T-helper 17 cell (primary cell): Measurements from ENCODE around the gene STXBP1. TPM values are rescaled to one million over a fixed set of nuclear protein-coding genes. Genes with fewer than 3 reads are reported as not detected.
"Not testable (repeated sequence)": the region's sequence is repeated elsewhere in the genome, so short reads cannot be mapped to it uniquely, and the experiment has no call there.

ENCODE experiments used
- ATAC-seq: fragments of 150-1000 bp; cut with Tn5 transposase; 2 replicates; pipeline ENCODE4 v1.10.0; 2021; ENCODE audit warnings: mild to moderate bottlenecking, moderate library complexity
- DNase-seq, 3 donors: peaks; one replicate each; pipeline versions ENCODE4 v3.0.0 to v3.0.0-alpha.2; 2020 to 2021
- H3K9me3 ChIP-seq: one replicate; pipeline ENCODE4 v1.7.0; 2013; ENCODE audit warnings: low read length, mild to moderate bottlenecking; ENCODE audit not compliant: control insufficient read depth, poor library complexity, severe bottlenecking
- H3K27ac Mint-ChIP-seq: one replicate; pipeline ENCODE4 v1.8.0; 2022; ENCODE audit warnings: mild to moderate bottlenecking, moderate library complexity, mixed read lengths
- H3K27me3 Mint-ChIP-seq: one replicate; pipeline ENCODE4 v1.8.0; 2022; ENCODE audit warnings: mixed read lengths
- H3K36me3 Mint-ChIP-seq: one replicate; pipeline ENCODE4 v1.8.0; 2022; ENCODE audit warnings: low read depth, mixed read lengths
- H3K4me1 Mint-ChIP-seq: one replicate; pipeline ENCODE4 v1.8.0; 2022; ENCODE audit warnings: mild to moderate bottlenecking, mixed read lengths
- H3K4me3 Mint-ChIP-seq: one replicate; pipeline ENCODE4 v1.8.0; 2022; ENCODE audit warnings: mild to moderate bottlenecking, moderate library complexity, mixed read lengths
- total RNA-seq, 4 donors: library from RNA in 2 of 4; stranded (reverse) in 2 of 4; gene quantifications; one replicate each; pipeline ENCODE4 v1.2.3 and lab custom pipeline; 2022 to 2026

The STXBP1 gene
- total RNA-seq, 2 donors from 2014 or later: 6.3 to 8.4 TPM

- Mint-ChIP-seq H3K36me3 (no peaks in the 10 kb centered on the region), H3K4me3 (peak overlapping the region; percentile 92), H3K4me1 (peaks cover 34% of the 10 kb centered on the region), H3K27ac (peak overlapping the region; percentile 87), H3K27me3 (no peaks in the 10 kb centered on the region)
- no peaks in the 10 kb centered on the region for H3K9me3 ChIP-seq
- ATAC-seq (no peak), DNase-seq (no peak)
Measured at GRCh38 chr9:127570533-127571111, 41.5 kb upstream of the STXBP1 start.

- Mint-ChIP-seq H3K4me3 (no peak overlapping the region), H3K27me3 (no peaks in the 10 kb centered on the region), H3K27ac (peak overlapping the region; percentile 37), H3K36me3 (no peaks in the 10 kb centered on the region), H3K4me1 (peaks cover 37% of the 10 kb centered on the region)
- ATAC-seq (no peak), DNase-seq (no peak)
- H3K9me3 ChIP-seq: no peaks in the 10 kb centered on the region
Measured at GRCh38 chr9:127571971-127572370, 40.1 kb upstream of the STXBP1 start.

DNA sequence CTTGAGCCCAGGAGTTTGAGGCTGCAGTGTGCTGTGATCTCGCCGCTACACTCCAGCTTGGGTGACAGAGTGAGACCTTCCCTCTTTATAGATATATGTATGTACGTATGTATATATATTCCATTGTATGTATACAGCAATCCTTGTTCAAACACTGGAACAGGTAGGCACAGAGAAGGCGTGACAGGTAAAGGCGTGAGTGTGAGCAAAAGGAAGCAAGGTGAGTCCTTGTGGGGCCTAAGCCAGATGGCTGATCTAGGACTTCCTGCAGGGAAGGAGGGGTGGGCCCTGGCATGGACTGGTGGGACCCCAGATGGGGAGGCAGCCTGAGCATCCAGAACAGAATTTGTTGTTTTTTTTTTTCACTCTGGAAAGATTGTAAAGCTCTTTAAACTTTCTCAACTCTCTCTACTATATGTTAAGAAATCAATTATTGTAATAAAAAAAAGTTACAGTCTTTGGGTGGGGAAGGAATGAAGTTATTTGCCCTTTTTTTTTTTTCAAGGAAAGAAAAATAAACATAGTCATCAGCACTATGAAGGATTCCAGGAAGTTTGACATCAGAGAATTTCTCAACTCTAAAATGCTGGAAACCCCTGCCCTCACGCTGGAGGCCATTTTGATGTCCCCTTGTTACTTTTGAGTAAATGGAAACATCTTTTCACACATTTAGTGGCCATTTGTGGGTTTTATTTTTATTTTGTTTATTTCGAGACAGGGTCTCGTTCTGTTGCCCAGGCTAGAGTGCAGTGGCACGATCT, 38.9 kb upstream of the STXBP1 start:
- no peaks in the 10 kb centered on the region for H3K27me3 Mint-ChIP-seq
- H3K36me3 Mint-ChIP-seq: no peaks in the 10 kb centered on the region
- DNase-seq: no peak
- no peaks in the 10 kb centered on the region for H3K9me3 ChIP-seq
- no peak overlapping the region for H3K4me3 Mint-ChIP-seq
- peaks cover 29% of the 10 kb centered on the region for H3K4me1 Mint-ChIP-seq
- no peak overlapping the region for H3K27ac Mint-ChIP-seq
- ATAC-seq: no peak

DNA sequence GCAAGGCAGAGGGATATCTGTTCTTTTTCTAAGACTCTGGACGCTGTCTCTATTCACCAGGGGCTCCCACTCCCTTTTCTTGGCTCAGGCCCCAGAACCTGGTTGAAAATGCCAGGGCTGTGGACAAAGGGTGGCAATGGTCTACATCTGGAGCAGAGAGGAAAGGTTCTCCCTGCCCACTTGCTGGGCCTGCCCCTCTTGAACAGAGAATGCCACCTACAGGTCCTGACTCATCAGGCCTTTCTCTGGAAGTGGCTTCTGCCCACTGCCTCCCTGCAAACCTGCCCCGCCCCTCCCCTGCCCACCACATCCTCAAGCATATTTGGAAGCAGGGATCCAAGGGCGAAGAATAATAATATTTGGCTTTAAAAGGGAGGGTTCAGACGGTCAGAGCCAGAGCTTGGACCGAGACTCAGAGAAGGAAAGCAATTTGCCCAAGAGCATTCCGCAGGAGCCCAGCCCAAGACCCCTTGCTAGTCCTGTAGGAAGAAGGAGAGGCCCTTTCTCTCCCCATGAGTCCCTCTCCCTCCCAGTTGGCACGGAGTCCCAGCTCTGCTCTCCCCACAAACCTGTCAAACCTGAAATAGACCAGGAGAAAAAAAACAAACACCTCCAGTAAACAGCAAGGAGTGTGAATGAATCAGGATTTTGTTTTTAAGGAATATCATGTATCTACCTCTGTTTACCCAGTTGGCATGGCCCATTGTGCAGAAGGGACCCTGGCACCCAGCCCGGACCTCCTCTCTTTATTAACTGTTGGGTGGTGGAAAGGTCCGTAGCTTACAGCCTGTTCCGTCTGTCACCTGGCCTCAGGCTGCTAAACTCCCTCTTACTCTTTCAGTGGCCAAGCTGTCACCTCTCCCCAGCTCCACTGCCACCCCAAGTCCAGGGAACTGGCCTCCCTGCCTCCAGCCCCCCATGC, 37.7 kb upstream of the STXBP1 start:
- H3K9me3 ChIP-seq: no peaks in the 10 kb centered on the region
- DNase-seq (no peak), ATAC-seq (no peak)
- Mint-ChIP-seq H3K4me1 (peaks cover 33% of the 10 kb centered on the region), H3K27ac (peak overlapping the region; percentile 29), H3K4me3 (no peak overlapping the region), H3K36me3 (no peaks in the 10 kb centered on the region), H3K27me3 (no peaks in the 10 kb centered on the region)

DNA sequence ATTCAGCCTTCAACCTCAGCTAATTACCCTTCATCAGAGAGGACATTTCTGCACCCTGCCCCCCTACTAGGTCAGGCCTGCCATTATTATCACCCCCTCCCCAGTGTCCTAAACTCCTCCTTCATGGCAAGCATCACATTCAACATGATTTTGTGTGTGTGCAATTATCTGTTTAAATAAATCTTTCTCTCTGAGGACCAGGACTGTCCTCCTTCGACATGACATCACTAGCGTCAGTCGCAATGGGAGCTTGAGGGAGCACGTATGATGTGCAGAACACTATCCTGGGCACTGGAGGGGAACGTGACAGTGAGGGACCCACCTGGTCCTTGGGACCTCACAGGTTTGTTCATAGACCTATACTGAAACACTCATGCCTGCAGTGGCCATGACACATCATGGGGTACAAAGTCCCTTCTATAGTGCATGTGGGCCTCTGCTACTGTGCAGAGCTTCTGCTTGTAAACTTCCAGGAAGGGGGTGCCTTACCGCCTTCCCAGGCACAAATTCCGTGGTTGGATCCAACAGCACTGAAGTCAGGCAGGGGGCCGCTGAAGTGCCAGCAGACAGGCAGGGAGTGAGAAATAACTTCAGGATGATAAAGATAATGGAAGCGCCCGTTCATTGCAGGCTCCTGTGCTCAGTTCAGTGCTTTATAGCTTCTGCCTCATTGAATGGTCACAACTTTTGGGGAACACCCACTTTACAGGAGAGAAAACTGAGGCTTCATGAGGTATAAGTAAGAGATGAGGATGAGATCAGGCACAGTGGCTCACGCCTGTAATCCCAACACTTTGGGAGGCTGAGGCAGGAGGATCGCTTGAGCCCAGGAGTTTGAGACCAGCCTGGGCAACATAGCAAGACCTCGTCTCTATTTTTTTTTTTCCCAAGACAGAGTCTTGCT, 36.0 kb upstream of the STXBP1 start:
- Mint-ChIP-seq H3K4me3 (no peak overlapping the region), H3K4me1 (peaks cover 22% of the 10 kb centered on the region), H3K27me3 (no peaks in the 10 kb centered on the region), H3K27ac (no peak overlapping the region), H3K36me3 (no peaks in the 10 kb centered on the region)
- no peaks in the 10 kb centered on the region for H3K9me3 ChIP-seq
- DNase-seq (no peak), ATAC-seq (no peak)

- not testable (repeated sequence) for H3K9me3 ChIP-seq, DNase-seq, H3K27me3 Mint-ChIP-seq, ATAC-seq, H3K36me3 Mint-ChIP-seq, H3K27ac Mint-ChIP-seq
- Mint-ChIP-seq H3K4me1 (peaks cover 20% of the 10 kb centered on the region), H3K4me3 (peak overlapping the region; percentile 31)
Measured at GRCh38 chr9:127577194-127577593, 34.9 kb upstream of the STXBP1 start.

- ATAC-seq (no peak), DNase-seq (no peak)
- Mint-ChIP-seq H3K27ac (peak overlapping the region; percentile 81), H3K36me3 (no peaks in the 10 kb centered on the region), H3K4me3 (peak overlapping the region; percentile 79), H3K27me3 (no peaks in the 10 kb centered on the region), H3K4me1 (peaks cover 20% of the 10 kb centered on the region)
- H3K9me3 ChIP-seq: no peaks in the 10 kb centered on the region
Measured at GRCh38 chr9:127578627-127578951, 33.5 kb upstream of the STXBP1 start.

GRCh38 chr9:127578952-127579853, 32.9 kb upstream of the STXBP1 start:
- peak; percentile 99 for ATAC-seq
- H3K9me3 ChIP-seq: no peaks in the 10 kb centered on the region
- Mint-ChIP-seq H3K27me3 (no peaks in the 10 kb centered on the region), H3K27ac (peak overlapping the region; percentile 81), H3K4me1 (peaks cover 20% of the 10 kb centered on the region), H3K4me3 (peak overlapping the region; percentile 79), H3K36me3 (no peaks in the 10 kb centered on the region)
- peak; percentile 45 to 50 (median 46) for DNase-seq

DNA sequence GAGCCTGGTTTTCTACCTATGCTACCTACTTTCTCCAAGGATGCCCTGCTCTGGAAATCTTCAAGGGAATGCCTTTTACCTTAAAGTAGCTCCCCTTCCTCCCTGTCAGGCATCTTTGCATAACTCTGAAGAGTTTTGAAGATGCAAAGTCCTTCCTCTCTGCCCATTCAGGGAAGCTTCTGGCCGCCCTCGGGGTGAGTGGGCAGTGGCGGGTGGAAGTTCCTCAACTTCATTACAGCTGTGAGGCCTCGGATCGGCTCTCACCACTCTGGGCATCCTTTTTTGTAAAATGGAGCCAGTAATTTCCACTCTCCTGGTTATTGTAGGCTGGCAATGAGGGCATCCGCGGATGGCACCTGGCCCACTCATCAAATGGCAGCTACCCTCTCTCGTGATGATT, 31.7 kb upstream of the STXBP1 start:
- no peak for DNase-seq
- no peaks in the 10 kb centered on the region for H3K9me3 ChIP-seq
- H3K36me3 Mint-ChIP-seq: no peaks in the 10 kb centered on the region
- H3K4me3 Mint-ChIP-seq: no peak overlapping the region
- no peak overlapping the region for H3K27ac Mint-ChIP-seq
- peaks cover 11% of the 10 kb centered on the region for H3K4me1 Mint-ChIP-seq
- no peaks in the 10 kb centered on the region for H3K27me3 Mint-ChIP-seq
- no peak for ATAC-seq

GRCh38 chr9:127580879-127581475, 31.1 kb upstream of the STXBP1 start:
- H3K4me3 Mint-ChIP-seq: no peak overlapping the region
- DNase-seq (no peak), ATAC-seq (no peak)
- H3K9me3 ChIP-seq: no peaks in the 10 kb centered on the region
- no peaks in the 10 kb centered on the region for H3K36me3 Mint-ChIP-seq
- H3K4me1 Mint-ChIP-seq: peaks cover 13% of the 10 kb centered on the region
- H3K27ac Mint-ChIP-seq: no peak overlapping the region
- no peaks in the 10 kb centered on the region for H3K27me3 Mint-ChIP-seq

DNA sequence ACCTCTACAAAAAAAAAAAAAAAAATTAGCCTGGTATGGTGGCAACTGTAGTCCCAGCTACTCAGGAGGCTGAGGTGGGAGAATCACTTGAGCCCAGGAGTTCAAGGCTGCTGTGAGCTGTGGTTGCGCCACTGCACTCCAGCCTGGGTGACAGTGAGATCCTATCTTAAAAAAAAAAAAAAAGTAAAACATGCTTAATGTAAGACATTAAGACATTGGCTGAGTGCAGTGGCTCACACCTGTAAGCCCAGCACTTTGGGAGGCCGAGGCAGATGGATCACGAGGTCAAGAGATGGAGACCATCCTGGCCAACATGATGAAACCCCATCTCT, 27.6 kb upstream of the STXBP1 start:
- H3K36me3 Mint-ChIP-seq, H3K4me3 Mint-ChIP-seq, H3K27me3 Mint-ChIP-seq, H3K4me1 Mint-ChIP-seq, H3K27ac Mint-ChIP-seq, H3K9me3 ChIP-seq, DNase-seq, ATAC-seq: not testable (repeated sequence)
